AG10803 (cell line): ENCODE data around the gene NSMF.

Experiments used
- DNase-seq: peaks from one replicate; pipeline ENCODE4 v3.0.0; 2010; ENCODE audit warnings: low read depth
- H3K4me3 ChIP-seq: 2 replicates; pipeline ENCODE4 v1.5.1; 2011; ENCODE audit warnings: mild to moderate bottlenecking, low read length, control low read depth
- TF ChIP-seq, protein P1 (sequence below): conservative IDR thresholded peaks from 2 replicates; pipeline ENCODE4 v1.5.1; 2011; ENCODE audit warnings: mild to moderate bottlenecking, low read length, control low read depth, inconsistent platforms

NSMF gene

DNA sequence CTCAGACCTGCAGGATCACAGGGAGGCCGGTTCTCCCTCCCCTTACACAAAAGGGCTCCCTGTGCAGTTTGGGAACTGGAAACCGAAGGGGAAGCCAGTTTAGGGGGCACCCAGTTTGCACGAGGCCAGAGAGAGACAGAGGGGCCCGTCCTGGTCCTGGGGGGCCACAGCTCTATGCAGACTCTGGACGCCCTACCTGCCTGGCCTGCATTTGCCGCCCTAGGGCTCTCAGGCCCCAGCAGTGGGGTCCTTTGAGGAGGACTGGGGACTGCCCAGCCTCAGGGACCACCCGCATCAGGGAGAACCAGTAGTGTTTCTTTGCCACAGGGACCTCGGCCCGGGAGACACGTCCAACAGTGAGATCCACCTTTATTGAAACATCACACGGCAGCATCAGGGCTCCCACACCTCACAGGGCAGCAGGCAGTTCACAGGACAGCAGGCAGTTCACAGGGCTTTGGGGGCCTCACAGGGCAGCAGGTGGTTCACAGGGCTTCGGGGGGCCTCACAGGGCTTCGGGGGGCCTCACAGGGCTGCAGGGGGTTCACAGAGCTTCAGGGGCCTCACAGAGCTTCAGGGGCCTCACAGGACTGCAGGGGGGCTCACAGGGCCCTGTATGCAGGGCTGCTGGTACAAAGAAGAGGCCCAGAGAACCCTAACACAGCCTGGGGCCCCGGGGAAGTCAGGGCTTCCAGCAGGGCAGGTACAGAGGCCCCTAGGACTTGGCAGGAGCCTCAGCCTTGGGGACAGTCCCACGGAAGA, 648 bp upstream of the NSMF start:
- H3K4me3 ChIP-seq, result peak overlapping the region; percentile 54

DNA sequence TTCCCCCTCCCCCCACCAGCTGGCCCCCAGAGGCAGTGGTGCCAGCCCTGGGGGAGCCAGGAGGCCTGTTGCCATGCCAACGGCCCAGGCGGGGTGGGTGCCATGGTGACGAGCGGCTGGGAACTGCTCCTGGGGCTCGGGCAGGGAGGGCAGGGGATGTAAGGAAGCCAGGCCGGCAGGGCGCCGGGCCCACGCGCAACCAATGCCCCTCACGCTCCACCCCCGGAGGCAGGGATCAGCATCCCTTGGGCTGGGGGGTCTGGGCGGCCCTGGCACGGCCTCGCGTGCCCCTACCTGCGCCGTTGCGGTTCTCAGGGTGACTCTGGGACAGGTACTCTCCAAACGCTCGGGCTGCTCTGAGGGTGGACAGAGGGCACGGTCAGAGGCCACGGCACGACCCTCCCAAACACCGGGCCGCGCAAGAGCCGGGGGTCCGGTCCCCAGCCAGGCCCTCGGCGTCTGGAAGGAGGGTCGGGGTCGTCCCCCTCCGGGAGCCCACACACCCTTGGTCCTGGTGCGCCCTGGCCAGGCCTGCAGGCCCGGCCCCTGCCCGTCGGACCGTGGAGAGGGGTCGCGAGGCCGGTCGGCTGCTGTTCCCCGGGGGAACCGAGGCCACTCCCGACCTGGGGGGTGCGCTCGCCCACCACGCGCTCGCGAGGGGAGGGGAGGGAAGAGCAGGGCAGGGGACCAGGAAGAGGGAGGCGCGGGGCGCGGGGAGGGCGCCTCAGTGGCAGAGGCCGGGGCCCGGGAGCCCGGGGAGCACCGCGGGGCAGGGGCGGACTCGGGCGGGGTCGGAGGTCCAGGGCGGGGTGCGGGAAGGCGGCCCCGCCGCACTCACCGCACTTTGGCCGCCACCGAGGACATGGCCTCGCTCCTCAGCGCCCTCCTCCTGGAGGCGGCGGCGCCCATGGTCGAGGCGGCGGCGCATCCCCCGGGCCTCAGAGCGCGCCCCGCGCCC, 661 bp downstream of the NSMF start:
- H3K4me3 ChIP-seq, result peak overlapping the region; percentile 67
- TF ChIP-seq, protein P1, sequence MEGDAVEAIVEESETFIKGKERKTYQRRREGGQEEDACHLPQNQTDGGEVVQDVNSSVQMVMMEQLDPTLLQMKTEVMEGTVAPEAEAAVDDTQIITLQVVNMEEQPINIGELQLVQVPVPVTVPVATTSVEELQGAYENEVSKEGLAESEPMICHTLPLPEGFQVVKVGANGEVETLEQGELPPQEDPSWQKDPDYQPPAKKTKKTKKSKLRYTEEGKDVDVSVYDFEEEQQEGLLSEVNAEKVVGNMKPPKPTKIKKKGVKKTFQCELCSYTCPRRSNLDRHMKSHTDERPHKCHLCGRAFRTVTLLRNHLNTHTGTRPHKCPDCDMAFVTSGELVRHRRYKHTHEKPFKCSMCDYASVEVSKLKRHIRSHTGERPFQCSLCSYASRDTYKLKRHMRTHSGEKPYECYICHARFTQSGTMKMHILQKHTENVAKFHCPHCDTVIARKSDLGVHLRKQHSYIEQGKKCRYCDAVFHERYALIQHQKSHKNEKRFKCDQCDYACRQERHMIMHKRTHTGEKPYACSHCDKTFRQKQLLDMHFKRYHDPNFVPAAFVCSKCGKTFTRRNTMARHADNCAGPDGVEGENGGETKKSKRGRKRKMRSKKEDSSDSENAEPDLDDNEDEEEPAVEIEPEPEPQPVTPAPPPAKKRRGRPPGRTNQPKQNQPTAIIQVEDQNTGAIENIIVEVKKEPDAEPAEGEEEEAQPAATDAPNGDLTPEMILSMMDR, result no peak
- no peak for DNase-seq

More for the DNA sequence above, 648 bp upstream of the NSMF start:
- TF ChIP-seq, protein P1, result no peak
- DNase-seq, result no peak

DNA sequence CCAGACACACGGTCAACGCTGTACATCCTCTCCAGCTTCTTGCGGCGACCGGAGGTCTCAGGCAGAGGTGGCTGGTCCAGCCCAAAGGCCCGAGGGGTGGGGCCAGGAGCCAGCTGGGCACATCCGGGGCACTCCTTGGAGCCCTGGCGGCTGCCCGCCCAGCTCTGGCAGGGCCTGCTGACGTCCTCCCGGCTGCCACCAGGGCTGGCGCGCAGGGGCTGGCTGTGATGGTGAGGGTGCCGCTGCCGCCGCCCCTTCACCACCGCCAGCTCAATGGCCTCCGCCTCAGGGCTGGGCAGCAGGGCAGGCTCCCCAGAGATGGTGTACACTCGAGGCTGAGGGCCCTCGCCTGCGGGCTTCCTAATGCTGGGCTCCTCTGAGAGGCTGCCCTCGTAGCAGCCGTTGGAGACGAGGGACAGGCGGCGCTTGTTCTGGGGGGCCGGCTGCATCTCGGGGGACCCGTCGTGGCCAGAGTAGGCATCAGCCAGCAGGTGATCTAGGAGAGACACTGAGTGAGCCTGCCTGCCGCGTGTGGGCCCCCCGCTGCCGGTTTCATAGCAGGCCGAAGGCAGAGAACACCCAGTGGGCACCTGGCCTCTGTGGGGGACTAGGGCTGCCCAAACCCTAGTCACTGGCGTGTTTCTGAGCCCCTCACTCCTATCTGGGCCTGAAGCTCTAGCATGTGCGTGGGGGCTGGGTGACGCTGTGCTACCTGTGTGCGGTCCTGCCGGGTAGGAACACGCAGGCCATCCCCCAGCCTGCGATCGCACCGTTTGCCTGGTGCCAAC, 1.5 kb downstream of the NSMF start:
- TF ChIP-seq, protein P1, result no peak

DNA sequence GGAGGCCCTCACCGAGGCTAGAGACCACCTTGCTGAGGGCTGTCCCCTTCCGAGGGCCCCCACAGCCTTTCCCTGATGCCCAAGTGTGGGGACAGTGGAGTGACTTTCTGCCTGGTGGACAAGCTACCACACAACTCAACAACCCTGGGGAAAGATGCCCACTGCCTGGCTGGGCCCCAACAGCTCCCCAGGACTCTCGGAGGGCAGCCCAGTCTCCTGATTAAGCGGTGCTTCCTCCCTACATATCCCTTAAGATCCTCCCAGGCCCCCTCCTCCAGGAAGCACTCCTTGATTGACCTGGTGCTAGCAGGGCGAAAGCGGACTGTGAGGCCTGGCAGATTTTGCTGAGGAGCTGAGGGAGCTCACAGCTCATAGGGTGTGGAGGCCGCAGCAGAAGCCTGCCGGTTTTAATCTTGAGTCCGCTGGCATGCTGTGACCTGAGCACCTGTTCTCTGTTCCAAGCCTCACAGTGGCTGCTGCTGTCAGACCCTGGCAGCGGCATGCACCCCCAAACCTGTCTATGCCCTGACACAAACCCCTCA, 2.2 kb downstream of the NSMF start:
- no peak for DNase-seq
- TF ChIP-seq, protein P1, result no peak
- H3K4me3 ChIP-seq, result no peak overlapping the region

More for the DNA sequence above, 1.5 kb downstream of the NSMF start:
- H3K4me3 ChIP-seq, result peak overlapping the region; percentile 67
- no peak for DNase-seq

DNA sequence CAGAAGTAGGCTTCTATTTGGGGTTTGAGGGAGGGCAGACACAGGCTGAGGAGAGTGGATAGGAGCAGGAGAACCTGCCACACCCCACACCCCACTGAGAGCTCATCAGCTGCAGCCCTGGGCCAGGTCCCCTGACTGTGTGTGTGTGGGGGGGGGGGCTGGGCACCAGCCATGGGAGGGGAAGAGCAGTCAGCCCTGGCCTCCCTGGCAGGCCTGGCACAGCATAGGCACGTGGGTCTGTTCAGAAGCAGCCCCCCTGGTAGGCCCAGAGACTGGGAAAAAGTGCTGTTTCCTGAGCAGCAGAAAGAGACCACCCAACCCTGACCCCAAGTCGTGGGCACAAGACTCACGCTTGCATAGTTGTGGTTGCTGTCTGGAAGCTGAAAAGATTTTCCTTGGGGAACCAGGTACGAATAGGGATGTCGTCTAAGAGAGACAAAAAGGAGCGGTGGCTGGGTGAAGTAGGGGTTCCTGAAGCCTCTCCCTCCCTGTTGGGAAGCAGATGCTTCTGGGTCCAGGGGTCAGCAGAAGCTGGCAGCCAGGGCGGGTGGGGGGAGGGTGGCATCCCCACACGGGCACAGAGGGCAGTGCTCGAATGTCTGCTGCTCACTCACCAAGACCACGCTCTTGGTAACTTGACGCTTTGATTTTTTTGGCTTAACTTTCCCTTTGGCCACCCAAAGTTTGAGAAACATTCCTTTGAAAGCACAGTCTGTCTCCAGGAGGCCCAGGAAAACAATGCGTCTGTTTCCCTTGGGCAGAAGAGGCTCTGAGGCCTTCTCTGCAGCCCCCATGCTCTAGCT, 2.9 kb downstream of the NSMF start:
- H3K4me3 ChIP-seq, result no peak overlapping the region
- DNase-seq, result peak; percentile 16
- TF ChIP-seq, protein P1, result no peak

DNA sequence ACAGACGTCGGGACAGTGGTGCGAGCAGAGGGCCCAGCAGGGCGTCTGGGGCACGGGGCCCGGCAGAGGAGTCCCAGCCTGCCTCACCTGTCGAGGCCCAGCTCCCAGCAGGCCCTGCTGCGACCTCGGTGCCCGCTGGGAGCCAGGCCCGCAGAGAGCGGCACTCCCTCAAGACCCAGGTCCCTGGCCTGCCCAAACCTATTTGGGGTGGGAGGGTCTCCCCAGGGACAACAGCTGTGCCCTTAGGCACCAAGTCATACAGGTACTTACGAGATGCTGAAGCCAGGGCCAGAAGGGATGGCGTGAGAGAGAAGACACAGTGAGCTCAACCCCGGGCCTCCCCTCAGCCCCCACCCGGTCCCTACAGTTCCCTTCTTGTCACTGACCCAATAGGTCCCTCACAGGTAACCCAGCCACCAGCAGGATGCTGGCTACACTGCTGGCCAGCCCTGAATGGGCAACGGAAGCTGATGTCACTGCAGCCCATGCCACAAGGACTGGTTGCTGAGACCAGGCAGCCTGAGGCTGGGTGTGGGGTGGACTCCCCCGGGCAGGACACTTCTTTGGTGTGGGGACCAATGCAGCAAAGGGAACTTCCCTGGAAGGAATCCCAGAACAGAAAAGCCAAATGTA, 3.7 kb downstream of the NSMF start:
- no peak for DNase-seq
- no peak overlapping the region for H3K4me3 ChIP-seq
- TF ChIP-seq, protein P1, result no peak
